ENCODE data around the gene NIM1K.

GRCh38 chr5:43172779-43173178 lies 19.2 kb upstream of the NIM1K start:
- TF ChIP-seq CTCF (IDR thresholded peaks at IDR 0.05): no peak
- TF ChIP-seq POLR2A (IDR thresholded peaks at IDR 0.05): no peak

Measured in testis (tissue), 2 donors.